Dermis microvascular lymphatic vessel endothelial cell (primary cell): ENCODE results near the gene DACH1. TPM values are rescaled to one million over a fixed set of nuclear protein-coding genes. Genes with fewer than 3 reads are reported as not detected.
A peak's percentile ranks its signal among the peaks of the same experiment; 100 is the strongest.
"Not testable (repeated sequence)": the region's sequence is repeated elsewhere in the genome, so short reads cannot be mapped to it uniquely, and the experiment has no call there.

Experiments
- DNase-seq, 2 donors: peaks; one replicate each; pipeline versions ENCODE4 v3.0.0 to v3.0.0-alpha.2; 2010; ENCODE audit warnings: low read depth in 2 of 2
- total RNA-seq: library from RNA; depleted of rRNA; stranded (reverse); fragments of >200 nt; gene quantifications from 2 replicates; pipeline ENCODE4 v1.2.1, GENCODE V29; 2014

The DACH1 gene
- total RNA-seq, 1 donor from 2014 or later: 0.51 TPM

- DNase-seq: peak in 1 of 2 donors; percentile 16
Measured at GRCh38 chr13:71866335-71867130, 471 bp downstream of the DACH1 start.

GRCh38 chr13:71865874-71866334, 1.1 kb downstream of the DACH1 start:
- DNase-seq: peak in 1 of 2 donors; percentile 15

GRCh38 chr13:71864986-71865873, 1.8 kb downstream of the DACH1 start:
- DNase-seq: peak in 1 of 2 donors; percentile 25

GRCh38 chr13:71864094-71864985, 2.7 kb downstream of the DACH1 start:
- DNase-seq: peak in 1 of 2 donors; percentile 52

GRCh38 chr13:71863254-71863865, 3.6 kb downstream of the DACH1 start:
- no peak for DNase-seq

- no peak for DNase-seq
Measured at GRCh38 chr13:71862459-71862943, 4.5 kb downstream of the DACH1 start.

DNA sequence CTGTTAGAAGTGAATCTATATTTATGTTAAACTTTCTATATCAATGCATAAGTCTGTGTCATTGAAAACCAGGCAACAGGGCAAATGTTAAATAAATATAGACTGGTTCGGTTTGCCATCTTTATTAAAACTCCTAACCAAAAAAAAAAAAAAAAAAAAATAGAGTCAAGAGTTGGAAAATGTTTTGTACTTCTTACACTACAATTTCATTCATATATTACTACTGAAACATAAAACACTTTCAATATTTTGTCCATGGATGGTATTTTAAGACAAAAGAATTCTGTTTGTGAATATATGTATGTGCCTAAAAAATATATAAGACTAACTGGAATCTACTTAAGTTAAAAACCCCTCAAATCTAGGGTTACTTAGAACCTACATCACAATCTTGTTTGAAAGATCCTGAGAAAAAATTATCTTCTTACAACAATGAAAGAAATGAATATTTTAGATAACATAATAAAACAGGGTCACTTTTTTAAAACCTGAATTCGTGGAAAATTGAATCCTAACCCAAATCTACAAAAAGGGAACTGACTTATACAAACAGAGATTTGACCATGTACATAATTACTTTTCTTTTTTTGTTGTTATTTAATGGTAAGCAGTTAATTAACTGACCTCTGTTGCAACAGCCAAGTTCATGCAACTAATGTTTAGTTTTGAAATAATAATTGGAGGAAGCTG, 5.1 kb downstream of the DACH1 start:
- DNase-seq: no peak

DNA sequence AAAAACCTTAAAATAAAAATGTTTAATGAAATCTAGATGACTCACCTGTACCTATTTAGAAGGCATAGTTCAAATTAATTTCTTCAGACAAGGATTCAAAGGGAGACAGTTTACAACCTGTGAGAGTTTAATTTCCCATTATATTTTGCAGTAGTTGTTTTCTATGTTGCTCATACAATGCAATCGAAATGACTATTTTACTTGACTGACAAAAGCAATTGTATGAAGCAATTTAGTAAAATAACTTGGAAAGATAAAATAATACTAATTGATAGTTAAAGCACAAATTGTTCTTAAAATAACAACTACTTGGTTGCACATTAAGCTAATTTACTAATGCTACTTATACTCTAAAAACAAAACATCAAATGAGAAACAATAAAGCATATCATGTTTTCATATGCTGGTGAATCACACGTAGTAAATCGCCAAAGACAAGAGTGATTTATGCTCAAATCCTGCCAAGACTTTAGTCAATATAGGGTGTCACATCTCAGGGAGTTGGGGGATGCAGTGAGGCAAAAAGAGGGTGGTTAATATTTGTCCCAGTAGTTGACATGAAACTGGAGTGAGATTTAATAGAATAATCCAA, 6.4 kb downstream of the DACH1 start:
- peak in 1 of 2 donors; percentile 11 for DNase-seq

DNA sequence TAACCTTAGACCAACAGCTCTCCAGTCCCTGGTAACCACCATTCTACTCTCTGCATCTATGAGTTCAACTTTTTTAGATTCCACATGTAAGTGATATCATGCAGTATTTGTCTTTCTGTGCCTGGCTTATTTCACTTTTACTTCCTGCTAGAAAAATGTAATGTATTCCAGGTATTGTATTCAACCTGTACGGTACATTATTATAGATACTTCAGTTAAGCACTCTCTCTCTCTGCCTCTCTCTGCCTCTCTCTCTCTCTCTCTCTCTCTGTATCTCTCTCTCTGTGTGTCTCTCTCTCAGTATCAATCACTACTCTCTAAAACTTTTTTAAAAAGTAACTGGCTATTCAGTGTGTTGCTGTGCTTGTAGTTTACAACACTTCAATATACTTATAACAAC, 8.4 kb downstream of the DACH1 start:
- DNase-seq: no peak

DNA sequence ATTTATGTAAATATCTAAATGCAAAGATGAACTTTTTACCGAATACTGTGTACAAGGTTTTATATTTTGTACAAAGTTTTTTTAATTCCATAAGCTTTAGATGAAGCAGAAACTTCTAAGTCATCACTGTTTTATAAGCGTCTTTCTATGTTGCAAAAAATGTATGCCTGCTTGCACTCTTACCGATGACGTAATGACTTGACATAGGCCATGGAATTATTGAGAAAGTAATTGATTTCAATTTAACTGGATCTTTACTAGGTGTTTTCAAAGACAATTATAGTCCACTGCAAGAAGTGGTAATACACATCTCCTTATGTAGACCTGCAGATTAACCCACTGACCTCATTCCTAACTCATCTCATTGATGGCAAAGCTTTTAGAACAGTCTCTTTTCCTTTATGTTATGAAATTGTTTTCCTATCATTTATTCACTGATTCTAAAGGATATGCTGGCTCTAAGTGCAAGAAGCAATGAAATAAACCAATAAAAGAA, 10.4 kb downstream of the DACH1 start:
- no peak for DNase-seq

GRCh38 chr13:71854401-71854800, 12.6 kb downstream of the DACH1 start:
- no peak for DNase-seq

GRCh38 chr13:71853725-71854124, 13.3 kb downstream of the DACH1 start:
- no peak for DNase-seq

- DNase-seq: no peak
Measured at GRCh38 chr13:71852736-71853135, 14.3 kb downstream of the DACH1 start.

- DNase-seq: no peak
Measured at GRCh38 chr13:71851498-71852409, 15.2 kb downstream of the DACH1 start.

DNA sequence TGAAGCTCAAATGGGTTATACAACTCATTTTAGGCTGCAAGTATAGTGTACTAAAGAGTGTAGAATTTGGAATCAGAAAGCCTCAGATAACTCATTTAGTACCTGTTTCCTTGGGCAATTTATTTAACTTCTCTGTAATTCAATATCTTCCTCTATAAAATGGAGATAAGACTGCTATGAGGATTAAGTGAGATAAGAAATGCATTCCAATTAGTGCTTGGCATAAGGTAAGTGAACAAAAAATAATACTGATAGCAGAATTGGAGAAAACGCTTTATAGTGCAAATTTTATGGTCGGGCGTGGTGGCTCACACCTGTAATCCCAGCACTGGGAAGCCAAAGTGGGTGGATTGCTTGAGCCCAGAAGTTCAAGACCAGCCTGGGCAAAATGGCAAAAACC, 25.0 kb downstream of the DACH1 start:
- DNase-seq: no peak

DNA sequence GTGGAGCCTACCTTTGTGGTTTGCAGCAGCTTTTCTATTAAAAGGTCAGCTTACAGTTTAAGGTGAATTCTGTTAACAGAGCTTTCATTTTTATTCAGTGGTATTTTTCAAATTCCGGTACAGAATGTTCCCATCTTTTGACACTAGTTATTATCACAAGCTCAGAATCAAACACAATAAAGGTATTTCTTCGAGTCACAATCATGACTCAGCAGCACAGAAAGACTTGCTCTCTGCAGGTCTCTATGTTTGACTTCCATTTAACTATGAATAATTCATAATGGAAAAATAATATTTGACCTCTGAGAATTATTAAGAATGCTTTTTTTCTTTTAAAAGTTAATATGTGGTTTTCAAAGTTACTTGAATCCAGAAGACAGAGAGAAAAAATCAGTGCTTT, 28.2 kb downstream of the DACH1 start:
- DNase-seq: no peak

- not testable (repeated sequence) for DNase-seq
Measured at GRCh38 chr13:71837582-71837981, 29.4 kb downstream of the DACH1 start.

DNA sequence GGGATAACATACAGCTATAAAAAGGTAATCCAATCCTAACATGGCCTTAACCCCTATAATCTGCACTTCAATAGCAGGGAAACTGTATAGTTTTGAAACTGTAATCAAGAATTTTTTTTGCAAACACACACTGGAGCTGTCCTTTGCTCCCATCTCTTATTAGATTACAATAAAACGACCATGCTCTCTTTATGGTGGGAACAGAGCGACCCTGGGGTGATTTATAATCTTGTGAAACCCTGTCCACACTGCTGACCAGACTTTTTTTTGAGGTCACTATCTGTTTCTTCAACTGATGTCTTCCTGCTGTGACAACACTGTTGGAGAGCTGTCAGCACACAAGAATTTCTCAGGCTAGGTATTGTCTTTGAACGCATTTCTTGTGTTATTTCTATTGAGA, 35.3 kb downstream of the DACH1 start:
- no peak for DNase-seq

GRCh38 chr13:71830736-71831135, 36.3 kb downstream of the DACH1 start:
- DNase-seq: no peak
